Activated T-cell treated with anti-CD3 and anti-CD28 coated beads, Interleukin-2, amount 50 U/mL, for 24 hours (primary cell): ENCODE data around the gene RGS3.

Source experiments
- DNase-seq: peaks from one replicate; pipeline ENCODE4 v3.0.0-alpha.2; 2020
- H3K27ac Mint-ChIP-seq: 2 replicates; pipeline ENCODE4 v1.8.0; 2020; ENCODE audit warnings: mild to moderate bottlenecking, mixed read lengths
- H3K27me3 Mint-ChIP-seq: 2 replicates; pipeline ENCODE4 v1.8.0; 2020; ENCODE audit warnings: mixed read lengths
- H3K36me3 Mint-ChIP-seq: 2 replicates; pipeline ENCODE4 v1.8.0; 2020; ENCODE audit warnings: low read depth, mixed read lengths
- H3K4me1 Mint-ChIP-seq: 2 replicates; pipeline ENCODE4 v1.8.0; 2020; ENCODE audit warnings: low read depth, mixed read lengths
- H3K4me3 Mint-ChIP-seq: 2 replicates; pipeline ENCODE4 v1.8.0; 2020; ENCODE audit warnings: mild to moderate bottlenecking, moderate library complexity, mixed read lengths
- H3K9me3 Mint-ChIP-seq: 2 replicates; pipeline ENCODE4 v1.8.0; 2020; ENCODE audit warnings: mixed read lengths

The RGS3 gene

GRCh38 chr9:113519426-113520108 lies 56.0 kb downstream of the RGS3 start:
- DNase-seq, result no peak
- H3K4me3 Mint-ChIP-seq, result peak overlapping the region; percentile 93
- peaks cover 93% of the 10 kb centered on the region for H3K4me1 Mint-ChIP-seq
- peaks cover 65% of the 10 kb centered on the region for H3K36me3 Mint-ChIP-seq
- H3K9me3 Mint-ChIP-seq, result no peaks in the 10 kb centered on the region
- H3K27me3 Mint-ChIP-seq, result no peaks in the 10 kb centered on the region
- peak overlapping the region; percentile 88 for H3K27ac Mint-ChIP-seq

GRCh38 chr9:113520109-113520642 lies 56.6 kb downstream of the RGS3 start:
- Mint-ChIP-seq H3K4me1 (peaks cover 93% of the 10 kb centered on the region), H3K9me3 (no peaks in the 10 kb centered on the region), H3K4me3 (peak overlapping the region; percentile 93), H3K27me3 (no peaks in the 10 kb centered on the region), H3K27ac (peak overlapping the region; percentile 88), H3K36me3 (peaks cover 71% of the 10 kb centered on the region)
- peak; percentile 62 for DNase-seq

- no peak for DNase-seq
- no peaks in the 10 kb centered on the region for H3K9me3 Mint-ChIP-seq
- H3K27me3 Mint-ChIP-seq, result no peaks in the 10 kb centered on the region
- peaks cover 86% of the 10 kb centered on the region for H3K36me3 Mint-ChIP-seq
- peak overlapping the region; percentile 89 for H3K27ac Mint-ChIP-seq
- H3K4me1 Mint-ChIP-seq, result peaks cover 96% of the 10 kb centered on the region
- H3K4me3 Mint-ChIP-seq, result peak overlapping the region; percentile 58
These were observed 58.2 kb downstream of the RGS3 start for GRCh38 chr9:113521693-113522255.

- H3K9me3 Mint-ChIP-seq, result no peaks in the 10 kb centered on the region
- peaks cover 90% of the 10 kb centered on the region for H3K36me3 Mint-ChIP-seq
- peak overlapping the region; percentile 89 for H3K27ac Mint-ChIP-seq
- no peak for DNase-seq
- H3K27me3 Mint-ChIP-seq, result no peaks in the 10 kb centered on the region
- peak overlapping the region; percentile 58 for H3K4me3 Mint-ChIP-seq
- peaks cover 96% of the 10 kb centered on the region for H3K4me1 Mint-ChIP-seq
These were observed 58.9 kb downstream of the RGS3 start for GRCh38 chr9:113522419-113522818.

- Mint-ChIP-seq H3K4me1 (peaks cover 93% of the 10 kb centered on the region), H3K27me3 (no peaks in the 10 kb centered on the region), H3K27ac (peak overlapping the region; percentile 89), H3K9me3 (no peaks in the 10 kb centered on the region), H3K36me3 (peaks cover 90% of the 10 kb centered on the region), H3K4me3 (peak overlapping the region; percentile 58)
- DNase-seq, result no peak
These were observed 59.3 kb downstream of the RGS3 start for GRCh38 chr9:113522858-113523257.

- peak; percentile 82 for DNase-seq
- no peaks in the 10 kb centered on the region for H3K27me3 Mint-ChIP-seq
- peaks cover 85% of the 10 kb centered on the region for H3K4me1 Mint-ChIP-seq
- no peaks in the 10 kb centered on the region for H3K9me3 Mint-ChIP-seq
- peak overlapping the region; percentile 58 for H3K4me3 Mint-ChIP-seq
- H3K27ac Mint-ChIP-seq, result peak overlapping the region; percentile 89
- peaks cover 89% of the 10 kb centered on the region for H3K36me3 Mint-ChIP-seq
These were observed 60.1 kb downstream of the RGS3 start for GRCh38 chr9:113523421-113524141.

GRCh38 chr9:113524468-113524867 lies 60.9 kb downstream of the RGS3 start:
- peak overlapping the region; percentile 89 for H3K27ac Mint-ChIP-seq
- peaks cover 89% of the 10 kb centered on the region for H3K36me3 Mint-ChIP-seq
- H3K4me3 Mint-ChIP-seq, result peak overlapping the region; percentile 58
- H3K4me1 Mint-ChIP-seq, result peaks cover 79% of the 10 kb centered on the region
- DNase-seq, result no peak
- H3K9me3 Mint-ChIP-seq, result no peaks in the 10 kb centered on the region
- H3K27me3 Mint-ChIP-seq, result no peaks in the 10 kb centered on the region

GRCh38 chr9:113525205-113525604 lies 61.7 kb downstream of the RGS3 start:
- no peak for DNase-seq
- H3K27ac Mint-ChIP-seq, result no peak overlapping the region
- H3K36me3 Mint-ChIP-seq, result peaks cover 90% of the 10 kb centered on the region
- H3K27me3 Mint-ChIP-seq, result no peaks in the 10 kb centered on the region
- no peaks in the 10 kb centered on the region for H3K9me3 Mint-ChIP-seq
- H3K4me1 Mint-ChIP-seq, result peaks cover 72% of the 10 kb centered on the region
- H3K4me3 Mint-ChIP-seq, result no peak overlapping the region

GRCh38 chr9:113525831-113526230 lies 62.3 kb downstream of the RGS3 start:
- Mint-ChIP-seq H3K4me3 (peak overlapping the region; percentile 12), H3K27ac (no peak overlapping the region), H3K36me3 (peaks cover 94% of the 10 kb centered on the region), H3K9me3 (no peaks in the 10 kb centered on the region), H3K27me3 (no peaks in the 10 kb centered on the region), H3K4me1 (peaks cover 67% of the 10 kb centered on the region)
- DNase-seq, result no peak

- H3K36me3 Mint-ChIP-seq, result peaks cover 97% of the 10 kb centered on the region
- H3K27ac Mint-ChIP-seq, result no peak overlapping the region
- H3K9me3 Mint-ChIP-seq, result no peaks in the 10 kb centered on the region
- DNase-seq, result no peak
- peak overlapping the region; percentile 12 for H3K4me3 Mint-ChIP-seq
- peaks cover 64% of the 10 kb centered on the region for H3K4me1 Mint-ChIP-seq
- no peaks in the 10 kb centered on the region for H3K27me3 Mint-ChIP-seq
These were observed 62.8 kb downstream of the RGS3 start for GRCh38 chr9:113526231-113526746.

- DNase-seq, result no peak
- Mint-ChIP-seq H3K4me3 (no peak overlapping the region), H3K9me3 (no peaks in the 10 kb centered on the region), H3K36me3 (peaks cover 98% of the 10 kb centered on the region), H3K27me3 (no peaks in the 10 kb centered on the region), H3K27ac (peak overlapping the region; percentile 9), H3K4me1 (peaks cover 58% of the 10 kb centered on the region)
These were observed 63.3 kb downstream of the RGS3 start for GRCh38 chr9:113526841-113527240.

GRCh38 chr9:113528088-113528487 lies 64.6 kb downstream of the RGS3 start:
- no peak for DNase-seq
- Mint-ChIP-seq H3K9me3 (no peaks in the 10 kb centered on the region), H3K27me3 (no peaks in the 10 kb centered on the region), H3K4me1 (peaks cover 46% of the 10 kb centered on the region), H3K4me3 (no peak overlapping the region), H3K36me3 (peaks cover 98% of the 10 kb centered on the region), H3K27ac (no peak overlapping the region)

GRCh38 chr9:113528811-113529210 lies 65.3 kb downstream of the RGS3 start:
- peaks cover 95% of the 10 kb centered on the region for H3K36me3 Mint-ChIP-seq
- H3K4me1 Mint-ChIP-seq, result peaks cover 39% of the 10 kb centered on the region
- H3K9me3 Mint-ChIP-seq, result no peaks in the 10 kb centered on the region
- no peak overlapping the region for H3K4me3 Mint-ChIP-seq
- no peaks in the 10 kb centered on the region for H3K27me3 Mint-ChIP-seq
- no peak for DNase-seq
- peak overlapping the region; percentile 44 for H3K27ac Mint-ChIP-seq

- peaks cover 32% of the 10 kb centered on the region for H3K4me1 Mint-ChIP-seq
- no peak overlapping the region for H3K4me3 Mint-ChIP-seq
- no peaks in the 10 kb centered on the region for H3K27me3 Mint-ChIP-seq
- H3K36me3 Mint-ChIP-seq, result peaks cover 93% of the 10 kb centered on the region
- no peaks in the 10 kb centered on the region for H3K9me3 Mint-ChIP-seq
- no peak for DNase-seq
- peak overlapping the region; percentile 44 for H3K27ac Mint-ChIP-seq
These were observed 65.9 kb downstream of the RGS3 start for GRCh38 chr9:113529336-113530009.
